NCI-H2171 treated with DMSO at 0.1 percent for 48 hours (cell line): Measurements from ENCODE around the gene GARNL3.

Experiments
- DNase-seq: peaks from one replicate; lab custom pipeline; 2025; lab: John Stamatoyannopoulos, UW

The GARNL3 gene

GRCh38 chr9:127264462-127265219 lies at the start of gene GARNL3:
GARNL3 (plus strand) TSS chr9:127264774; CDS start chr9:127264878, 104 bp downstream.
- no peak for DNase-seq

GRCh38 chr9:127215268-127216209 lies 49.0 kb upstream of the GARNL3 start:
- no peak for DNase-seq

GRCh38 chr9:127216210-127216887 lies 48.2 kb upstream of the GARNL3 start:
- no peak for DNase-seq

GRCh38 chr9:127216888-127217217 lies 47.7 kb upstream of the GARNL3 start:
- no peak for DNase-seq

GRCh38 chr9:127218818-127219217 lies 45.8 kb upstream of the GARNL3 start:
- DNase-seq: no peak

- no peak for DNase-seq
These were observed 45.1 kb upstream of the GARNL3 start for GRCh38 chr9:127219520-127219919.

GRCh38 chr9:127221695-127222094 lies 42.9 kb upstream of the GARNL3 start:
- peak; percentile 76 for DNase-seq

- DNase-seq: no peak
These were observed 42.0 kb upstream of the GARNL3 start for GRCh38 chr9:127222388-127223095.

GRCh38 chr9:127223266-127223665 lies 41.3 kb upstream of the GARNL3 start:
- DNase-seq: no peak

GRCh38 chr9:127223810-127224177 lies 40.8 kb upstream of the GARNL3 start:
- no peak for DNase-seq

GRCh38 chr9:127224178-127224882 lies 40.2 kb upstream of the GARNL3 start:
- DNase-seq: peak; percentile 93

GRCh38 chr9:127224883-127225739 lies 39.5 kb upstream of the GARNL3 start:
- DNase-seq: peak; percentile 96

- peak; percentile 54 for DNase-seq
These were observed 38.6 kb upstream of the GARNL3 start for GRCh38 chr9:127225801-127226625.

- no peak for DNase-seq
These were observed 34.7 kb upstream of the GARNL3 start for GRCh38 chr9:127229691-127230417.

GRCh38 chr9:127231666-127232065 lies 32.9 kb upstream of the GARNL3 start:
- no peak for DNase-seq

GRCh38 chr9:127232833-127233549 lies 31.6 kb upstream of the GARNL3 start:
- no peak for DNase-seq

GRCh38 chr9:127233550-127233949 lies 31.0 kb upstream of the GARNL3 start:
- DNase-seq: no peak

GRCh38 chr9:127233989-127234388 lies 30.6 kb upstream of the GARNL3 start:
- DNase-seq: no peak
